Common myeloid progenitor, CD34-positive (primary cell): ENCODE measurements around the gene GRIP2.

Experiments used
- CTCF ChIA-PET: fragments of 350-600 bp; sonication (Branson Sonifier 250); formaldehyde crosslinking; loops from one replicate; lab custom pipeline; 2021; ENCODE audit warnings: antibody characterized with exemption; lab: Charles Lee
- POLR2A ChIA-PET: fragments of 350-600 bp; sonication (Branson Sonifier 250); formaldehyde crosslinking; loops from one replicate; lab custom pipeline; 2021; ENCODE audit warnings: antibody characterized with exemption; lab: Charles Lee
- DNase-seq, 3 donors: peaks; one replicate each; pipeline versions ENCODE4 v3.0.0 to v3.0.0-alpha.2; 2013
- H3K27ac ChIP-seq, 2 experiments: 1 replicate in 1 of 2; 2 replicates in 1 of 2; pipeline ENCODE4 v1.7.0; 2013; ENCODE audit warnings: inconsistent platforms in 2 of 2, low read length in 2 of 2, mild to moderate bottlenecking in 2 of 2, low read depth in 1 of 2, moderate library complexity in 1 of 2; ENCODE audit not compliant: severe bottlenecking in 2 of 2, insufficient read depth in 1 of 2, poor library complexity in 1 of 2
- H3K27me3 ChIP-seq, 5 experiments: replicated peaks in 2 of 5; 1 replicate in 3 of 5; 2 replicates in 2 of 5; pipeline versions ENCODE4 v1.6.1 to v1.7.0; 2013; ENCODE audit warnings: low read length in 4 of 5, mild to moderate bottlenecking in 2 of 5, moderate library complexity in 2 of 5, inconsistent platforms in 1 of 5; ENCODE audit not compliant: insufficient read depth in 5 of 5, control insufficient read depth in 4 of 5
- H3K36me3 ChIP-seq, 4 experiments: 1 replicate in 2 of 4; 2 replicates in 2 of 4; pipeline versions ENCODE4 v1.6.1 to v1.7.0; 2013; ENCODE audit warnings: low read length in 3 of 4, control low read depth in 1 of 4, mild to moderate bottlenecking in 1 of 4; ENCODE audit not compliant: control insufficient read depth in 4 of 4, insufficient read depth in 4 of 4
- H3K4me1 ChIP-seq, 4 experiments: 1 replicate in 3 of 4; 2 replicates in 1 of 4; pipeline versions ENCODE4 v1.6.1 to v1.7.1; 2013; ENCODE audit warnings: low read length in 3 of 4, mild to moderate bottlenecking in 3 of 4, control low read depth in 1 of 4, inconsistent platforms in 1 of 4, moderate library complexity in 1 of 4; ENCODE audit not compliant: control insufficient read depth in 4 of 4, insufficient read depth in 4 of 4; ENCODE audit errors: control extremely low read depth in 1 of 4
- H3K4me3 ChIP-seq, 7 experiments: 1 replicate in 4 of 7; 2 replicates in 3 of 7; pipeline versions ENCODE4 v1.5.1 to v1.7.0; 2013; ENCODE audit warnings: mild to moderate bottlenecking in 7 of 7, low read length in 6 of 7, moderate library complexity in 6 of 7, inconsistent platforms in 2 of 7, low read depth in 2 of 7, control low read depth in 1 of 7; ENCODE audit not compliant: insufficient read depth in 4 of 7, control insufficient read depth in 1 of 7; ENCODE audit errors: extremely low read depth in 1 of 7
- H3K9me3 ChIP-seq, 5 experiments: 1 replicate in 4 of 5; 2 replicates in 1 of 5; pipeline versions ENCODE4 v1.6.1 to v1.7.1; 2013; ENCODE audit warnings: low read length in 4 of 5, mild to moderate bottlenecking in 2 of 5, inconsistent platforms in 1 of 5, low read depth in 1 of 5, moderate library complexity in 1 of 5; ENCODE audit not compliant: control insufficient read depth in 4 of 5, insufficient read depth in 2 of 5; ENCODE audit errors: control extremely low read depth in 1 of 5
- WGBS: methylation state at CpG from one replicate; pipeline ENCODE4 v1.1.5; 2013; ENCODE audit not compliant: insufficient coverage; 5-methylcytosine and 5-hydroxymethylcytosine counted together

GRIP2 gene

GRCh38 chr3:14548321-14548729 lies 8.2 kb upstream of the GRIP2 start:
- Histone ChIP-seq H3K27me3 (peaks cover 3 to 65% (median 16%) of the 10 kb centered on the region in 5 experiments), H3K36me3 (no peaks in the 10 kb centered on the region), H3K9me3 (no peaks in the 10 kb centered on the region), H3K4me3 (no peak overlapping the region), H3K4me1 (peaks cover 0 to under 1% (median 0%) of the 10 kb centered on the region in 4 experiments), H3K27ac (no peak overlapping the region)
- WGBS = 9% methylated on average over 11 of the region's 12 CpGs
- ChIA-PET POLR2A (interaction anchor here (0.5 to 0.6 kb wide), 2 partner anchors 22 to 103 kb away, joined by 3 read pairs; no protein-coding TSS in a partner anchor), CTCF (interaction anchor here (1.1 to 5.2 kb wide), 12 partner anchors 10 to 652 kb away, joined by 3 to 26 read pairs (median 4); no protein-coding TSS in a partner anchor)
- peak; percentile 61 to 75 (median 71) for DNase-seq

- no peak overlapping the region for H3K27ac ChIP-seq
Measured at GRCh38 chr3:14547693-14548092, 7.6 kb upstream of the GRIP2 start.

GRCh38 chr3:14546041-14546440 lies 5.9 kb upstream of the GRIP2 start:
- POLR2A ChIA-PET = interaction anchor here (0.6 kb wide), 1 partner anchor 9 kb away, joined by 3 read pairs; no protein-coding TSS in a partner anchor
- H3K27ac ChIP-seq = no peak overlapping the region
- CTCF ChIA-PET = interaction anchor here (0.8 to 5.2 kb wide), 6 partner anchors 12 to 342 kb away, joined by 3 to 26 read pairs (median 3); no protein-coding TSS in a partner anchor
- no peak for DNase-seq
- no peak overlapping the region for H3K4me3 ChIP-seq
- H3K36me3 ChIP-seq = no peaks in the 10 kb centered on the region
- H3K9me3 ChIP-seq = no peaks in the 10 kb centered on the region
- no peaks in the 10 kb centered on the region for H3K4me1 ChIP-seq
- H3K27me3 ChIP-seq = peaks cover 3 to 46% (median 12%) of the 10 kb centered on the region in 5 experiments
- 83% methylated on average over 6 of the region's 9 CpGs for WGBS

More at GRCh38 chr3:14547693-14548092, 7.6 kb upstream of the GRIP2 start:
- Histone ChIP-seq H3K27me3 (peaks cover 3 to 59% (median 17%) of the 10 kb centered on the region in 5 experiments), H3K4me3 (no peak overlapping the region), H3K4me1 (no peaks in the 10 kb centered on the region), H3K36me3 (no peaks in the 10 kb centered on the region), H3K9me3 (no peaks in the 10 kb centered on the region)
- ChIA-PET POLR2A (no interaction called here), CTCF (interaction anchor here (1.1 to 5.2 kb wide), 11 partner anchors 9 to 651 kb away, joined by 3 to 26 read pairs (median 5); no protein-coding TSS in a partner anchor)
- WGBS = 96% methylated on average over 2 of the region's 2 CpGs
- DNase-seq = no peak

- H3K4me3 ChIP-seq = no peak overlapping the region
- CTCF ChIA-PET = interaction anchor here (1.0 to 5.2 kb wide), 3 partner anchors 12 to 284 kb away, joined by 3 to 26 read pairs (median 3); no protein-coding TSS in a partner anchor
- WGBS = 90% methylated on average over 5 of the region's 5 CpGs
- DNase-seq = no peak
- H3K9me3 ChIP-seq = no peaks in the 10 kb centered on the region
- H3K27me3 ChIP-seq = peaks cover 3 to 38% (median 12%) of the 10 kb centered on the region in 5 experiments
- POLR2A ChIA-PET = no interaction called here
- H3K27ac ChIP-seq = no peak overlapping the region
- H3K36me3 ChIP-seq = no peaks in the 10 kb centered on the region
- no peaks in the 10 kb centered on the region for H3K4me1 ChIP-seq
Measured at GRCh38 chr3:14545251-14545635, 5.1 kb upstream of the GRIP2 start.

GRCh38 chr3:14544282-14545250 lies 4.4 kb upstream of the GRIP2 start:
- DNase-seq = no peak
- no peak overlapping the region for H3K27ac ChIP-seq
- POLR2A ChIA-PET = no interaction called here
- WGBS = 96% methylated on average over 11 of the region's 20 CpGs
- no peak overlapping the region for H3K4me3 ChIP-seq
- H3K4me1 ChIP-seq = no peaks in the 10 kb centered on the region
- H3K9me3 ChIP-seq = no peaks in the 10 kb centered on the region
- H3K36me3 ChIP-seq = no peaks in the 10 kb centered on the region
- peaks cover 3 to 32% (median 12%) of the 10 kb centered on the region in 5 experiments for H3K27me3 ChIP-seq
- CTCF ChIA-PET = interaction anchor here (1.5 to 2.0 kb wide), 2 partner anchors 36 to 283 kb away, joined by 3 to 5 read pairs; no protein-coding TSS in a partner anchor

GRCh38 chr3:14543446-14543845 lies 3.3 kb upstream of the GRIP2 start:
- peak in 1 of 3 donors; percentile 11 for DNase-seq
- Histone ChIP-seq H3K36me3 (no peaks in the 10 kb centered on the region), H3K4me1 (no peaks in the 10 kb centered on the region), H3K9me3 (no peaks in the 10 kb centered on the region), H3K27ac (no peak overlapping the region), H3K27me3 (peaks cover 0 to 21% (median 7%) of the 10 kb centered on the region in 5 experiments), H3K4me3 (no peak overlapping the region)
- CTCF ChIA-PET = interaction anchor here (1.2 to 2.0 kb wide), 4 partner anchors 9 to 74 kb away, joined by 4 to 5 read pairs (median 4); no protein-coding TSS in a partner anchor
- 80% methylated on average over 4 of the region's 4 CpGs for WGBS
- POLR2A ChIA-PET = no interaction called here
